Fibroblast of upper back skin (primary cell): ENCODE data around the gene SPG11.
"Not testable (repeated sequence)": the region's sequence is repeated elsewhere in the genome, so short reads cannot be mapped to it uniquely, and the experiment has no call there.

ENCODE experiments used
- DNase-seq: peaks from one replicate; pipeline ENCODE4 v3.0.0-alpha.2; 2013

The SPG11 gene

DNA sequence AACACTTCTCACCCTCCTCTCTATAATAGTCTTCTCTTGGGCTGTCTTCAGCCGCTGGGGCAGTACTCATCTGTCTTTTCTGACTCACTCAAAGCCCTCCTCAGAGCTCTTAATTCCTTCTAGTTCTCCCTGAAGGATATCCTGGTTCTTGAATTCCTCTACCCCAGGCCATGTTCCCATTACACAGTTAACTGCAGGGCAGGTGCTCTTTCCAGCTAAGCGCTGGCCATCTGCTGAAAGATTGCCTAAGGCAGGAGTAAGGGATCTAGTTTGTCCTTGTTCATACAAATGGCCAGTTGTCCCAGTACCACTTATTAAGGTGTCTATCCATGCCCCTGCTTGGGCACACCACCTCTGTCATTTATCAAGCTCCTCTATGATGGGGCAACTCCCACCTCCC is 10.2 kb upstream of the SPG11 start:
- DNase-seq, result no peak

- DNase-seq, result no peak
Observed at GRCh38 chr15:44670087-44670950, 6.9 kb upstream of the SPG11 start.

DNA sequence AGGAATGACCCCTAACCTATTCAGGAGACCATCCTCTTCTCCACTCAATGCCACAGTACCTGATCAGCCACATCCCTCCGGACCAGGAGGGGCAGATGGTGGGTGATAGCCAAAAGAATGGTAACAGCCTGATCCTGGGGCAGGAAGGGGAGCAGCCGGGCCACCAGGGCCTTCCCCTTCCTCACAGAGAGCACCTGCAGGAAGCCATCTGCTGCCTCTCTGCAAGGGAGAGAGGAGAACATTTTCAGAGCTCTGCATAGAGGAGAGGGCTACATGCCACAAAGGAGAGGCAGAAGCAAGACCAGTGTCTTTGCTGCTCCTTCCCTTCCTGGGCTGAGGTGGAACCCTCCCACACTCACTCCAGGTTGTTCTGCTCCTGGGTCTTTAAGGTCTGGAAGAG is 5.5 kb upstream of the SPG11 start:
- no peak for DNase-seq

- DNase-seq, result no peak
Observed at GRCh38 chr15:44667039-44667360, 3.5 kb upstream of the SPG11 start.

DNA sequence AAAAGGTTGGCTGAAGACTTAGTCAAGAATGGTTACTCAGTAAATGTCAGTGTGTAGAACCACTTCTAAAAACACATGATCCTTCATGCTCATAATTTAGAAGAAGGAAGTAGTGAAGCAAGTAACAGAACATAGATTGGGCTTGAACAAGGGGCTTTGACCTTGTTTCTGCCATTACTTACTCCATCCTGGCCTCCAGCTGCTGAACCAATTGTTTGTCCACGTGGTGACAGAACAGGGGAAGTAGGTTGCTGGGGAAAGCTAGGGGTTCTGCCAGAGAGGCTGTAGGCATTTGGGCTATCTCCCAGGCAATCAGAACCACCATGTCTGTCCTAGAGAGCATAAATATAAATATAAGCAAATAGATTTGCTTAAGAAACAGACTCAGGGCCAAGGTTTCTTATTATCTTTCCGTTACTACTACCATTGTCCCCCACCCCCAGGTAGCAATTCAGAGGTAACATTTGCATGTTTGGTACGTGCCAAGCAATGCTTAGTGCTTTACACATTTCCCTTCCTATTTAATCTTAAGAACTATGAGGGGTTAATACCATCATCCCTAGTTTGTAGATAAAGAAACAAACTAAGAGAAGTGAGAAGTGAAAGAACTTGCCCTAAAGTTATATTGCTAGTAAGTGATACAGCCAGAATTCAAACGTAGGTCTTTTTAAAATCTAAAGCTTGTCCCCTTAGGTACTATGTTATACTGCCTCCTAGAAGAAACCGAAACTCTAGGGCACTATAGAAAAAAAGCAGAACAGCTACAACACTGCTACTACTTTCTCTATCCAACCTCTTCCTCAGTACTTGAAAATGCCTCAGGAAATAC is 3.0 kb upstream of the SPG11 start:
- DNase-seq, result no peak

GRCh38 chr15:44662478-44663409 is 718 bp downstream of the SPG11 start:
- peak; percentile 28 for DNase-seq

GRCh38 chr15:44661576-44661975 is 1.9 kb downstream of the SPG11 start:
- no peak for DNase-seq

DNA sequence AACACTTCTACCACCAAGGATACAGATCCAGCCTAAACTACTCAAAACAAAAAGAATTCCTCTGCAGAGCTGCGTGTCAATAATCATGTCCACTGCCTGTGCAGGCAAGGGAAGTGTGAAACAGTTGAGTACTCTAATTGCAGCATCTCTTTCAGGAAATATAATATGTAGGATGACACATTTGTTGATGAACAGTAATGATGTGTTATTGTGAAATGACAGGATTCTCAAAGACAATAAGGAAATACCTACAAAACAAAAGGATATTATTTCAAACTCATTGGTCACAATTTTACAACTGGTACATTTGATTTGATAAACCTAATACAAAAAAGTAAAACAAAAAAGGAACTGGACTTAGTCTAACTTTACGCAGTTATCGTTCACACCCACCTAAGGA is 4.4 kb downstream of the SPG11 start:
- no peak for DNase-seq

DNA sequence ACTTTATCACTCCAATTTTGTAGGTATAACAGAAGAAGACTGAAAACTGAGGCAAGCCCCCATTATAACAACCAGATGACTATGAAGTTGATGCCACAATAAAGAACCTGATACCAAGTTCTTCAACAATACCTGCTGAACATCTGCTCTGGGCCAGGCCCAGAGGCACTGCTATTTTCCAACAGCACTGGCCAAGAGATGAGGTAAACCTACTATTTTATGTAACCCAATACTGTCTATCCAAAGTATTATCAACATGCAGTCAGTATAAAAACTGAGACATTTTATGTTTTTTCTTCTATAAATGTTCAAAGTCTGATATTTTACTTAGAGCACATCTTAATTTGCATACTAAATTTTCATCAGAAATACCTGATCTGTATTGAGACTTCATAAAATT is 6.1 kb downstream of the SPG11 start:
- no peak for DNase-seq

DNA sequence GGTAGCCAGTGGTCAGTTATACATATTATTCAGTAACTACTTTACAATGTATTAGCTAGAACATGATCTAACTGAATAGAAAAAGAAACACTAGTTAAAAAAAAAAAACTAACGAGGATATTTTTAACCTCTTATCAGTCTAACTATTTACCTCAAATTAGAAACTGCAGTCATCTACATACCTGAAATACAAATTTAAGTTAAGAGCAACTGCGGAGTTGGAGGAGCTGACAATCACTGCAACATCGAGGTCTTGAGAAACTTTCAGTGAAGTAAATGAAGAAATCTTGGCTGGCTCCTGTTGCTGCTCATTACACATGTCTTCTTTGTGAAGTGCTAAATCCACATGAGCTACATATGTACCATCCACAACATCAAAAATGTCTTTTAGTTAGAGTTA is 6.5 kb downstream of the SPG11 start:
- DNase-seq, result no peak

DNA sequence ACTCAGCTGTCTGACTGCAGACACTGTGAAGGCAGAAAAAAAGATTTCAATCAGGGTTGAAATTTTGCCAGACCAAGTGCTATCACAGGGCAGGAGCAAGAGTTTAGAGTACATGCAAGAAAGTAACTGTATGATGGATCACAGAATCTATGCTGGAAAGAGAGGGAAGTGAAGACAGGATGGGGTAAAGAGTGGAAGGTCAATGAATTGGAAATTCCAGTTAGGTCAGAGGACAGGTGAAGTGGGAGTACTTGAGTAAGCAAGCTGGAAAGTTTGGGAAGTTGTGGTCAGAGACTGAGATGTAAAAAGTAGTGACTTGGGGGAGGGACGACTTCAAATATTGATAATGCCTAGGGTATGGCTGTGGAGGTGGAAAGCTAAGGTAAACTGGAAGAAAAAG is 7.2 kb downstream of the SPG11 start:
- no peak for DNase-seq

- peak; percentile 45 for DNase-seq
Observed at GRCh38 chr15:44654858-44655257, 8.6 kb downstream of the SPG11 start.

DNA sequence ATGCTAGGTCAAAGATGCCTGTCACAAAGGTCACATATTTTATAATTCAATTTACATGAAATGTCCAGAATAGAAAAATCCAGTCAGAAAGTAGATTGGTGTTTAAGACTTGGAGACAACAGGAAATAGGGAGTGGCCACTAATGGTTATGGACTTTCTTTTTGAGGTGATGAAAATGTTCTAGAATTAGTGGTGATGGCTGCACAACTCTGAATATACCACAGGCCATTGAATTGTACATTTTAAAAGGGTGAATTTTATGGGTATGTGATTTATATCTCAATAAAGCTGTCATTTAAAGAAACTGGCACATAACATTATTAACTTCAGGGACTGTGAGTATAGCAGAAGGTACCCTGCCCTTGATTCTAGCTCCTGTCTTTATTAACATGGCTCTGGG is 15.8 kb downstream of the SPG11 start:
- no peak for DNase-seq

GRCh38 chr15:44647036-44647435 is 16.4 kb downstream of the SPG11 start:
- no peak for DNase-seq

GRCh38 chr15:44646460-44646859 is 17.0 kb downstream of the SPG11 start:
- no peak for DNase-seq

DNA sequence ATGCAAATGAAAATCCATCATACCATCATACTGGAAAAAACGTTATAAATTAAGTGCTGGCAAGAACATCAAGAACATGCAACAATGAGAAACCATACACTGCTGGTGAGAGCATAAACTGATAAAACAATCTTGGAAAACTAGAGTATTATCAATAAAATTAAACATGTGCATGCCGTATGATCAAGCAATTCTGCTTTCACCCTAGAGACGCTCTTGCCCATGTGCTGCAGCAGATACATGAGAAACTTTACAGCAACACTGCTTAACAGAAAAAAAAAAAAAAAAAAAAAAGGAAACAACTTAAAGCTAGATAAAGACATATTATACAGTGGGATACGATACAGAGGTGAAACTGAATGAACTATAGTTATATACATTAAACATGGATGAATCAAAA is 21.8 kb downstream of the SPG11 start:
- no peak for DNase-seq

- no peak for DNase-seq
Observed at GRCh38 chr15:44636976-44637375, 26.5 kb downstream of the SPG11 start.

DNA sequence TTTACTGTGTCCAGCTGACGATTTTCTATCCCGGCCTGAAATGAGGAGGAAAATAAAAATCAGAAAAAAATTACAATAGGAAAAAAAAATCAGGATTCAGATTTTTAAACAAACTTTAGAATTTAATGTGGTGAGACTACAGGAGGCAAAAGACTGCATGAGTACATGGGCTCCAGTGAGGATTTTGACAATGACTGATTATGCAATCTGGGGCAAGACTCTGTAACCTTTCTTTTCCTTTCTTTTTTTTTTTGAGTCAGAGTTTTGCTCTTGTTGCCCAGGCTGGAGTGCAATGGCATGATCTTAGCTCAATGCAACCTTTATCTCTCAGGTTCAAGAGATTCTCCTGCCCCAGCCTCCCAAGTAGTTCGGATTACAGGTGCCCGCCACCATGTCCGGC is 29.9 kb downstream of the SPG11 start:
- DNase-seq, result peak; percentile 50

DNA sequence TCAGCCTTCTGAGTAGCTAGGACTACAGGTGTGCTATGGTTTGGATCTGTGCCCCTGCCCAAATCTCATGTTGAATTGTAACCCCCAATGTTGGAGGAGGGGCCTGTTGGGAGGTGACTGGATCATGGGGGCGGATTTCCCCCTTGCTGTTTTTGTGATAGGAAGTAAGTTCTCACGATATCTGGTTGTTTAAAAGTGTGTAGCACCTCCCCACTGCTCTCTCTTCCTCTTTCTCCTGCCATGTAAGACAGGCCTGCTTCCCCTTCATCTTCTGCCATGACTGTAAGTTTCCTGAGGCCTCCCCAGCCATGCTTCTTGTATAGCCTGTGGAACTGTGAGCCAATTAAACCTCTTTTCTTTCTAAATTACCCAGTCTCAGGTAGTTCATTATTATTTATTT is 38.2 kb downstream of the SPG11 start:
- DNase-seq, result not testable (repeated sequence)

- no peak for DNase-seq
Observed at GRCh38 chr15:44623178-44623577, 40.3 kb downstream of the SPG11 start.

DNA sequence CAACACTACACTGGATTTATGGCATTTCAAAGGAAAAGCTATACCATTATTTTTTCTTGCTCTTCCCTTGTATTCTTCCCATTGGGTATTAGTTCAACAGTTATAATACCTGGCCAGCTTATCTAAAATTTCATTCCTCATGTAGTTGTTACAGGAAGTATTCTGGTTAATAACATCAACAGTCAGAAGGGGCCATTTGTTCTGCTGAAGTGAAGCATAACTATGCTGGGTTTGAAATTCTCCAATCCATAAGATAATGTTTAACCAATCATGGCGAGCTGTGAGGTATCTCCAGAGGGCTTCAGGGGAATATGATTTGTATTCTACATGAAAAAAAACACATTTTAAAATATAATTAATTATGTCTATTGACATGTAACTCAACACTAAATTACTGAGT is 43.4 kb downstream of the SPG11 start:
- no peak for DNase-seq

DNA sequence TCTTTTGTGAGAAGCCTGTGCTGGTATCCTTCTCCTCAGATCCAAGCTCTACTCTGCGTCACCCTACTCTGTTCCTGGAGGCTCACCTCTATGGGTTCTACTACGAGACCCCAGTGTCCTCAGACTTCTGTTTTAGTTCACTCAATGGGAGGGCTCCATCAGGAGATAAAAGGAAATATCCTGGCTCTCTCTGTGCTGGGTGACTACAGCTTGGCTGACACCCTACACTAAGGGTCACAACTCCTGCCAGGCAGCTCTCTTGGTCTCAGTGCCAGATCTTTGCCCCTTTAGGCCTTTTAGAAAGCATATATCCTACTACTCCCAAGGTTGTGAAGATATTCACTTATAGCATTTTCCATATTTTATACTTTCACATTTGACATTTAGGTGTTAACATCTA is 46.5 kb downstream of the SPG11 start:
- no peak for DNase-seq

DNA sequence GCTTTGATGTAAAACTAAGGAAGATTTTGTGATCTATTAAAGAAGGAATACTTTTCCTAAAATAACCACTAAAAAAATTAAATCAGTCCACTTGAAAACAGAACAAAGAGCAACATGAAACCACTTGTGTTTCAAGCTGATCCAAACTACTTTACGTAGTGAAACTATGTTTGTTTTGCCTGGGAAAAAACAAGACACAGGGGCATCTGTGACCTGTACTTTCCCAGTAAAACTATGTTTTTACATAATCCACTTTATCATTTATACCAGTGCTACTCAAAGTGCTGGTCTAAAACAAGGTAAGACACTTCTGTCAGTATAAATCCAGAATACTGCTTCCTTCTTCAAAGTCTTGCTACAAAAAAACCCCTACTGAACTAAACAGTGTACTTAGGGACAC is 56.7 kb downstream of the SPG11 start:
- DNase-seq, result no peak
